ENCODE measurements around the gene KMT5B. TPM values are rescaled to one million over a fixed set of nuclear protein-coding genes. Genes with fewer than 3 reads are reported as not detected.

Gene KMT5B
- total and polyA plus RNA-seq, 2 donors (not counting 1 experiment from before 2014, with no cell fraction given) = 13.0 to 24.3 TPM

DNA sequence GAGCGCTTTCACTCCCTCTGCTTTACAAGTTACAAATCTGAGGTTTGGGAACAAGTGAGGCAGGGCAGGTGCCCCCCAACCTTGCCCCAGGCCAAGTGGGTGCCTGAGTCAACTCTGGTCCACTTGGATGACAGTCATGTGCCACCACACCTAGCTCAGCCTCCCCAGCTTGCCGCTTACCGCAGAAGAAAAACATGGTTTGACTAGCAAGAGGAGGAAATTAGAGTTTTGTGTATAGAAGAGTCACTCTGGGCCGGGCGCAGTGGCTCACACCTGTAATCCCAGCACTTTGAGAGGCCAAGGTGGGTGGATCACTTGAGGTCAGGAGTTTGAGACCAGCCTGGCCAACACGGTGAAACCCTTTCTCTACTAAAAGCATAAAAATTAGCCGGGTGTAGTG lies 64.2 kb downstream of the KMT5B start:
- no peak for TF ChIP-seq EZH2 (IDR thresholded peaks at IDR 0.05; ENCODE audit: low read length, missing control alignments)
- TF ChIP-seq, protein P1, sequence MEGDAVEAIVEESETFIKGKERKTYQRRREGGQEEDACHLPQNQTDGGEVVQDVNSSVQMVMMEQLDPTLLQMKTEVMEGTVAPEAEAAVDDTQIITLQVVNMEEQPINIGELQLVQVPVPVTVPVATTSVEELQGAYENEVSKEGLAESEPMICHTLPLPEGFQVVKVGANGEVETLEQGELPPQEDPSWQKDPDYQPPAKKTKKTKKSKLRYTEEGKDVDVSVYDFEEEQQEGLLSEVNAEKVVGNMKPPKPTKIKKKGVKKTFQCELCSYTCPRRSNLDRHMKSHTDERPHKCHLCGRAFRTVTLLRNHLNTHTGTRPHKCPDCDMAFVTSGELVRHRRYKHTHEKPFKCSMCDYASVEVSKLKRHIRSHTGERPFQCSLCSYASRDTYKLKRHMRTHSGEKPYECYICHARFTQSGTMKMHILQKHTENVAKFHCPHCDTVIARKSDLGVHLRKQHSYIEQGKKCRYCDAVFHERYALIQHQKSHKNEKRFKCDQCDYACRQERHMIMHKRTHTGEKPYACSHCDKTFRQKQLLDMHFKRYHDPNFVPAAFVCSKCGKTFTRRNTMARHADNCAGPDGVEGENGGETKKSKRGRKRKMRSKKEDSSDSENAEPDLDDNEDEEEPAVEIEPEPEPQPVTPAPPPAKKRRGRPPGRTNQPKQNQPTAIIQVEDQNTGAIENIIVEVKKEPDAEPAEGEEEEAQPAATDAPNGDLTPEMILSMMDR (conservative IDR thresholded peaks at IDR 0.05 in 1 of 2, IDR thresholded peaks at IDR 0.05 in 1 of 2; ENCODE audit: low read depth in 1 of 2, low read length in 2 of 2) = no peak
- Histone ChIP-seq H2AFZ (ENCODE audit: low read length) (no peak overlapping the region), H3K4me2 (ENCODE audit: extremely low read depth, insufficient read depth, low read length) (no peak overlapping the region), H4K20me1 (ENCODE audit: control insufficient read depth, extremely low read depth, insufficient read depth, low read length) (peaks cover 2% of the 10 kb centered on the region), H3K4me1 (ENCODE audit: control insufficient read depth, extremely low read depth, insufficient read depth, low read length) (no peaks in the 10 kb centered on the region), H3K27me3 (ENCODE audit: control insufficient read depth, insufficient read depth, low read length) (no peaks in the 10 kb centered on the region), H3K36me3 (ENCODE audit: control insufficient read depth, insufficient read depth, low read length) (no peaks in the 10 kb centered on the region), H3K79me2 (ENCODE audit: control insufficient read depth, insufficient read depth, low read length) (no peaks in the 10 kb centered on the region), H3K9ac (ENCODE audit: insufficient read depth, low read length) (no peak overlapping the region), H3K4me3 (replicated peaks in 1 of 4; ENCODE audit: control extremely low read depth in 1 of 4, insufficient read depth in 1 of 4, low read depth in 3 of 4, low read length in 4 of 4) (no peak overlapping the region), H3K9me3 (ENCODE audit: control insufficient read depth, insufficient read depth, low read depth, low read length) (no peaks in the 10 kb centered on the region), H3K27ac (ENCODE audit: insufficient read depth, low read length) (no peak overlapping the region)
- no peak for DNase-seq (ENCODE audit: low read depth in 2 of 2)

DNA sequence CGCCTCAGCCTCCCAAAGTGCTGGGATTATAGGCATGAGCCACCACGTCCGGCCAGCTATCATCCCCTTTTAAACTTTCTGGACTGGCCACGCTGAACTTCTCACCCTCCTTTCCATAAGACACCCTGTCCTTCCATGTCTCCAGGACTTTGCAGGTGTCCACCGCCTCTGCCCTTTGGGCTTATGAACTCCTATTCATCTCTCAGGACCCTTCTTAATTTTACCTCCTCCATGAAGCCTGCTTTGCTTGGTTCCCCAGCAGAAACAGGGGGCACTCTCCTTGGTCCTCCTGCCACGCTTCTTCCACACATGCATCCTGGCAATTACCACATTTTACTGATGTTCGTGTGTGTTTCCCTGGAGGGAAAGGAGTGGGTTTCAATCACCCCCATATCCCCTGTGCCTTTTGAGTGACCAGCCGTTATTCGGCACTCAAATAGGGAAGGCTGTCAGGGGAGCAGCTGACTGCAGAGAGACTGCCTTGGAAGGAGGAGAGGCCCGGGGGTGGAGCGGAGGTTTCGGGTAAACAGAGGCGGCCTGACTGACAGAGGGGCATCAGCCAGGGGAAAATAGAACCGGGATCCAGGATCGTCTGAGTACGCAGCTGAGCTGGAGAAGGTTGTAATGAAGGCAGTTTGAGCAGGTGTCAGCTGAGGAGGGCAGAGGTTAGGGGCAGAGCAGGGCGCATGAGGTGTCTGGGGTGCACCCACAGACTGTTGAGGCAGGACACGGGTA lies 64.9 kb downstream of the KMT5B start:
- H3K27ac ChIP-seq (ENCODE audit: insufficient read depth, low read length) = no peak overlapping the region
- H4K20me1 ChIP-seq (ENCODE audit: control insufficient read depth, extremely low read depth, insufficient read depth, low read length) = peaks cover 2% of the 10 kb centered on the region
- no peaks in the 10 kb centered on the region for H3K4me1 ChIP-seq (ENCODE audit: control insufficient read depth, extremely low read depth, insufficient read depth, low read length)
- no peak overlapping the region for H3K9ac ChIP-seq (ENCODE audit: insufficient read depth, low read length)
- no peak for DNase-seq (ENCODE audit: low read depth in 2 of 2)
- no peaks in the 10 kb centered on the region for H3K36me3 ChIP-seq (ENCODE audit: control insufficient read depth, insufficient read depth, low read length)
- no peaks in the 10 kb centered on the region for H3K27me3 ChIP-seq (ENCODE audit: control insufficient read depth, insufficient read depth, low read length)
- H2AFZ ChIP-seq (ENCODE audit: low read length) = no peak overlapping the region
- no peaks in the 10 kb centered on the region for H3K79me2 ChIP-seq (ENCODE audit: control insufficient read depth, insufficient read depth, low read length)
- H3K4me2 ChIP-seq (ENCODE audit: extremely low read depth, insufficient read depth, low read length) = no peak overlapping the region
- TF ChIP-seq, protein P1 (conservative IDR thresholded peaks at IDR 0.05 in 1 of 2, IDR thresholded peaks at IDR 0.05 in 1 of 2; ENCODE audit: low read depth in 1 of 2, low read length in 2 of 2) = no peak
- no peak for TF ChIP-seq EZH2 (IDR thresholded peaks at IDR 0.05; ENCODE audit: low read length, missing control alignments)
- H3K4me3 ChIP-seq (replicated peaks in 1 of 4; ENCODE audit: control extremely low read depth in 1 of 4, insufficient read depth in 1 of 4, low read depth in 3 of 4, low read length in 4 of 4) = no peak overlapping the region
- H3K9me3 ChIP-seq (ENCODE audit: control insufficient read depth, insufficient read depth, low read depth, low read length) = no peaks in the 10 kb centered on the region

DNA sequence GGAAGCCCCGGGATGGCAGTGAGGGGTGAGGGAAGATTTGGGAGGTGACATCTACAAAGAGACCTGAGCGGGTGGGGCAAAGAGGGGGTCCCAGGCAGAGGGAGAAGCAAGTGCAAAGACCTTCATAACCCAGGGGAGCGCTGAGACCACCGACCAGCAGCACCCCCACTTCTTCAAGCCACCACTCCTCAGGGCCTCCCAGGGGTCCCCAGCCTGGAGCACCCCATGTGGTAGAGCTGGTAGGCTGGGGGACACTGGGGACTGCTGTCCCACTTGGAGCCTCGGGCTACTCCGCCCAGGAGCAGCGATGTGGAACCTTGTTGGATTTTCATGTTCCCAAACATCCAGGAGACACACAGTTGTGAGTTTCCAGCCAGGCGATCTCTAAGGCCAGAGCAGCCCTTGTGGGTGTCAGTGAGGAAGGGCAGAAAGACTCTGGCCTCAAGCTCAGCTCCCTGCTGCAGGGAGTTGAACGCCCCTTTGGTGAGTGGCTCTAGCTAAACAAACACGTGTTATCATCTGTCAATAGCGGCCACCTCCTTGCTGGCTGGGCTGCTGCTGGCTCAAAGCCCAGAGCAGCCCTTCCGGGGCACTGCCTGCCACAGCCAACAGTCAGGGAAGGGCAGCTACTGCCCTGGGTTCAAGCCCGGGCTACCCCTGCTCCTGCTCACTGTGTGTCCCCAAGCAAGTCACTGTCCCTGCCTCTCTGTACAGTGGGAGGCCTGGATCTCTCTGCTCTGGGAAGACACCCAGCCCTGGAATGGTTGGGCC lies 66.2 kb downstream of the KMT5B start:
- Histone ChIP-seq H3K4me3 (replicated peaks in 1 of 4; ENCODE audit: control extremely low read depth in 1 of 4, insufficient read depth in 1 of 4, low read depth in 3 of 4, low read length in 4 of 4) (no peak overlapping the region), H3K79me2 (ENCODE audit: control insufficient read depth, insufficient read depth, low read length) (no peaks in the 10 kb centered on the region), H3K27ac (ENCODE audit: insufficient read depth, low read length) (no peak overlapping the region), H3K36me3 (ENCODE audit: control insufficient read depth, insufficient read depth, low read length) (no peaks in the 10 kb centered on the region), H2AFZ (ENCODE audit: low read length) (no peak overlapping the region), H3K9me3 (ENCODE audit: control insufficient read depth, insufficient read depth, low read depth, low read length) (no peaks in the 10 kb centered on the region), H3K4me1 (ENCODE audit: control insufficient read depth, extremely low read depth, insufficient read depth, low read length) (no peaks in the 10 kb centered on the region), H3K27me3 (ENCODE audit: control insufficient read depth, insufficient read depth, low read length) (no peaks in the 10 kb centered on the region), H3K9ac (ENCODE audit: insufficient read depth, low read length) (no peak overlapping the region), H4K20me1 (ENCODE audit: control insufficient read depth, extremely low read depth, insufficient read depth, low read length) (peaks cover 2% of the 10 kb centered on the region), H3K4me2 (ENCODE audit: extremely low read depth, insufficient read depth, low read length) (no peak overlapping the region)
- DNase-seq (ENCODE audit: low read depth in 2 of 2) = peak; percentile 39 to 47
- TF ChIP-seq, protein P1 (conservative IDR thresholded peaks at IDR 0.05 in 1 of 2, IDR thresholded peaks at IDR 0.05 in 1 of 2; ENCODE audit: low read depth in 1 of 2, low read length in 2 of 2) = no peak
- TF ChIP-seq EZH2 (IDR thresholded peaks at IDR 0.05; ENCODE audit: low read length, missing control alignments) = no peak

All from fibroblast of lung (primary cell).